ENCODE measurements around the gene MCUB.

The MCUB gene

GRCh38 chr4:109657854-109658418 lies 97.9 kb downstream of the MCUB start:
- Histone ChIP-seq H3K27me3 (replicated peaks; ENCODE audit: control insufficient read depth, insufficient read depth, low read length) (no peaks in the 10 kb centered on the region), H3K4me3 (replicated peaks; ENCODE audit: low read depth, low read length) (no peak overlapping the region), H3K36me3 (ENCODE audit: control insufficient read depth, insufficient read depth, low read length) (no peaks in the 10 kb centered on the region)
- no peak for DNase-seq (ENCODE audit: extremely low read depth, insufficient read length)
- no peak for TF ChIP-seq CTCF (IDR thresholded peaks at IDR 0.05; ENCODE audit: insufficient read depth, low read length, poor library complexity, severe bottlenecking)

GRCh38 chr4:109658871-109659410 lies 98.9 kb downstream of the MCUB start:
- no peak for DNase-seq (ENCODE audit: extremely low read depth, insufficient read length)
- TF ChIP-seq CTCF (IDR thresholded peaks at IDR 0.05; ENCODE audit: insufficient read depth, low read length, poor library complexity, severe bottlenecking) = no peak
- no peaks in the 10 kb centered on the region for H3K27me3 ChIP-seq (replicated peaks; ENCODE audit: control insufficient read depth, insufficient read depth, low read length)
- H3K4me3 ChIP-seq (replicated peaks; ENCODE audit: low read depth, low read length) = no peak overlapping the region
- peaks cover 2% of the 10 kb centered on the region; the same call in 1 of the 2 replicates for H3K36me3 ChIP-seq (ENCODE audit: control insufficient read depth, insufficient read depth, low read length)

- Histone ChIP-seq H3K36me3 (ENCODE audit: control insufficient read depth, insufficient read depth, low read length) (peaks cover 2% of the 10 kb centered on the region; the same call in 1 of the 2 replicates), H3K27me3 (replicated peaks; ENCODE audit: control insufficient read depth, insufficient read depth, low read length) (no peaks in the 10 kb centered on the region), H3K4me3 (replicated peaks; ENCODE audit: low read depth, low read length) (no peak overlapping the region)
- no peak for DNase-seq (ENCODE audit: extremely low read depth, insufficient read length)
- no peak for TF ChIP-seq CTCF (IDR thresholded peaks at IDR 0.05; ENCODE audit: insufficient read depth, low read length, poor library complexity, severe bottlenecking)
Observed at GRCh38 chr4:109662116-109662515, 102.1 kb downstream of the MCUB start.

GRCh38 chr4:109662771-109663170 lies 102.7 kb downstream of the MCUB start:
- H3K27me3 ChIP-seq (replicated peaks; ENCODE audit: control insufficient read depth, insufficient read depth, low read length) = no peaks in the 10 kb centered on the region
- TF ChIP-seq CTCF (IDR thresholded peaks at IDR 0.05; ENCODE audit: insufficient read depth, low read length, poor library complexity, severe bottlenecking) = no peak
- DNase-seq (ENCODE audit: extremely low read depth, insufficient read length) = no peak
- H3K36me3 ChIP-seq (ENCODE audit: control insufficient read depth, insufficient read depth, low read length) = peaks cover 2% of the 10 kb centered on the region; the same call in 1 of the 2 replicates
- no peak overlapping the region for H3K4me3 ChIP-seq (replicated peaks; ENCODE audit: low read depth, low read length)

- Histone ChIP-seq H3K4me3 (replicated peaks; ENCODE audit: low read depth, low read length) (no peak overlapping the region), H3K36me3 (ENCODE audit: control insufficient read depth, insufficient read depth, low read length) (peaks cover 2% of the 10 kb centered on the region; the same call in 1 of the 2 replicates), H3K27me3 (replicated peaks; ENCODE audit: control insufficient read depth, insufficient read depth, low read length) (no peaks in the 10 kb centered on the region)
- DNase-seq (ENCODE audit: extremely low read depth, insufficient read length) = no peak
- TF ChIP-seq CTCF (IDR thresholded peaks at IDR 0.05; ENCODE audit: insufficient read depth, low read length, poor library complexity, severe bottlenecking) = no peak
Observed at GRCh38 chr4:109665783-109666485, 105.9 kb downstream of the MCUB start.
